Fibroblast of skin of abdomen (primary cell): ENCODE data around the gene LRIG1.
"Not testable (repeated sequence)": the region's sequence is repeated elsewhere in the genome, so short reads cannot be mapped to it uniquely, and the experiment has no call there.

Source experiments
- DNase-seq: peaks from one replicate; pipeline ENCODE4 v3.0.0-alpha.2; 2013

Gene LRIG1

DNA sequence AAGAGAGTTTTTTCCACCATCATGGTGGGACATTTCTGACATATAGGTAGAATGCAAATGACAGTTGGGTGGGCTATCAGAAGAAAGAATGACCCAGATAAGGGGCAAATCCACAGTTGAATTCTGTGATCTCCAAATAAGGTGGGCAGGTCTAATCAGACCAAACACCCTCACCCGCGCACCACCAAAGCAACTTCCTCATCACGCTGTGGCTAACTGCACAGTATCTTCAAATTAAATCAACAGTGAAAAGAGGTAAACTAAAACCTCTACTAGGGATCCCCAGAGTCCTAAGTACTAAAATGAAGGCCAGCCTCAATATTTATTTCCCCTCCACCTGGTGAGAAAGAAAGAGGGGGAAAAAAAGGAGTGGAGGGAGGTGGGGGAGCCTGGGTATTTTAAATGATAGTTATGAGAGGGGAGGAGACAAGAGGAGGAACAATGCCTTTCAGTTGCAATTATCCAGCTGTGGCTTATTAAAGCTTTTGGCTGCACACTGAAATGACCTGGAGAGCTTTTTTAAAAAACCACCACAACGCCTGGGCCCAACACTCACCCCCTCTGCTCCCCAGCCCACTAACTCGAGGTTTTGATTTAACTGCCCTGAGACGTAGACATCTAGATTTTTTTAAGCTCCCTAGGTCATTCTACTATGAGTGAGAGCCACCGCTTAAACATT, 61.0 kb downstream of the LRIG1 start:
- no peak for DNase-seq

DNA sequence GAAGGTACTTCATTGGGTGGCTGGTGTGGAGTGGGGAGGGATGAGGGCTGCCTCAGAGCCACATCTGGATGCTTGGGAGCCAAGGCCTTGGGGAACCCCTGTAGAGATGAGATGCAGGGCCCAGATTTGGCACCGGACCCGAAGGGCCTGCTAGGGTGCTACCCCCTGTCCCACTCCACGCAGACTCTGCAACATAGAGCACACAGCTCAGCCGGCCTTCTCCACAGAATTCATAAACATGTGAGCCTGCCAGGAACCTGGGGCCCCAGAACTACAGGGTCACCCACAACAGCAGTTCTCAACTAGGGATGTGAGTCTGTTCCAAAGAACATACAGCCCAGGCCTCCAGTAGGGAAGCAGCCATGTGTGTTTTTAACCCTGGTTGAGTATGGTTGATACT, 62.8 kb downstream of the LRIG1 start:
- DNase-seq, result no peak

DNA sequence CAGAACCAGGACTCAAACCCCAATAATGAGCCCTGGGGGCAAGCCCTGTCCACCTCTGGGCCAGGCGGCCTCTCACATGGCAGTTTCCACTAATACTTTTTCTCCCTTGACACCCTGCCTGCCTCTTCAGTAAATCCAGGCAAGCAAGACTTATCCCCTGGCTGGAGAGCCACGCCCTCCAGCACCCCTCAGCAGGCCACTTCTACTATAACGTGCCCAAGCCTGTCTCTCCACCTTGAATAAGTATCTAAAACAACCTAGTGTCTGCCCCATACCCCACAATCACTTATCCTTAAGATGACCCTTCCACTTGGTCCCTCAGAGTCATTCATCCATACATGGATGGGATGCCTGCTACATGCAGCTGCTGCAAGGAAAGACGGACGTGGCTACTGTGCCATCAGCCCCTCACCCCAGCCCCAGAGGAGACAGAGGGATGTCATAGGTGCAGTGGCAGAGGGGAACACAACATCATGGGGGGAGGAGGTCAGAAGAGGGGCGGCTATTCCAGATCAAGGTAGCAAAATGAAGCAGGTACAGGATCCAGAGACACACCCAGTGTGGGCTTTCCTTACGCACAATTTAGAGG, 63.4 kb downstream of the LRIG1 start:
- DNase-seq, result no peak

DNA sequence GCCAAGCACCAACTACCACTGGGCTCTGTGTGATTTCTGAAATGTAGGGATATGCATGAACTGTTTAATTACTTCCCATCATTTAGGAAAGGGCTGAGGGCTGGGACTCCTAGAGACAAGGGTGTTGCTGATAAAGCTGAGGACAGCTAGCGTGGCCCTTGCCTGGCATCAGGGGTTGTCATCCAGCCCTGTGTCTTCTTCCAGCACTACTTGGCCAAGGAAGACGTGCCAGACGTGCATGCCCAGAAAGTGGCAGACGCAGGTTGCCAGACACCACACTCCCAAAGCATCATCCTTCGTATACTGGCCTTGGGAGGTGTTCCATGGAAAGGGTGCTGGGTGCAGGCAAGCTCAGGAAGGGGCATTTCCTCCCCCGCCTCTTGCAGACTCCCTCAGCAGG, 64.8 kb downstream of the LRIG1 start:
- no peak for DNase-seq

DNA sequence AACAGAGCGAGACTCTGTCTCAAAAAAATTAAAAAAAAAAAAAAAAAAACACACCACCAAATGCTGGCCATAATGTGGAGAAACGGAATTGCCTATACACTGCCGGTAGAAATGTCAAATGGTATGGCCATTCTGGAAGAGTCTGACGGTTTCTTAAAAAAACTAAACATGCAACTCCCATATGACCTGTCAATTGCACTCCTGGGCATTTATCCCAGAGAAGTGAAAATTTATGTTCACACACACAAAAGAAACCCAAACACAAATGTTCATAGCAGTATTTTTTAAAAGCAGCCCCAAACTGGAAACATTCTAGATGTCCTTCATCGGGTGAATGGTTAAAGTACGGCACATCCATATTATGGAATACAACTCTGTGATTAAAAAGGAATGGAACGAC, 66.1 kb downstream of the LRIG1 start:
- DNase-seq, result no peak

DNA sequence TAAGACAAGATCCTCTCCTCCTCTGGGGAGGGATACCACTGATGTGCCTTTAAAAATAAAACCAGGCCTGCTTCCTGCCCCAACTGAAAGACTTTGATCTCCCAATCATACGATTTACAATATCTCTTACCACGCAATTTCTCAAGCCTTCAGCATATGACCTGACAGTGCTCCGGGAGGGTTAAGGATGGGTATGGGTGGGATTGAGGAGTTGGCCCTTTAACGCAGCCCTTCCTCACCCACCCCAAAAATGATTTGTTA, 67.4 kb downstream of the LRIG1 start:
- DNase-seq, result no peak

DNA sequence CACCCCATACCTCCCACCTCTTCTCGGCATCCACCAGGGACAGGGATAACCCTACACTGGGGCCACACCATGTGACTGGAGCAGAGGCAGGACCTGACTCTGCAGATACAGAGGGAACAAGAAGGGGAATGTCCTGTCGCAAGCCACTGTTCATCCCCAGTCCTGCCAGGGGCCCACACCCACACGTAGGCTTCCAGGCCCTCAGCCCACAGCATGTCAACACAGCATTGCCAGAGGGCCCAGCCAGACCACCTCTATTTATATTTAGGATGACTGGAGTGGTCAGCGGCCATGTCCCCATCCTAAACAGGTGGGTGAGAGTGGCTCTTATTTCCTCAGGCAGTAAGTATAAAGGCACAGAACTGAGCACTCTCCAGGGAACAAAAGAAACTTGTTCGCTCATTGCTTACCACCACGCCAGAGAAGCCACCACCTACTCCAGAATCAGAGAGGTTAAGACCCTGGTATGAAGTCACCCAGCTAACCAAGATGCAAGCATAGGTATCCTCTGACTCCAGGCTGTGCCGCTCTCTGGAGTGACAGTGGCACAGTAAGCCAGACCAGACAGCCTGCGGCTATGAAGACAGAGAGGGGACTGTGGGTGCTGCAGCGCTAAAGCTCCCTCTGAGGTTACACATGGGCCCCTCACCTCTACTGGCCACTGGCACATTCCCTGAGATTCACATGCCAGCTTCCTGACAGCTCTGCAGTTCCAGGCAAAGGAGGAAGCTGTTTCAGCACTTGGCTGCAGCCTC, 67.9 kb downstream of the LRIG1 start:
- no peak for DNase-seq

DNA sequence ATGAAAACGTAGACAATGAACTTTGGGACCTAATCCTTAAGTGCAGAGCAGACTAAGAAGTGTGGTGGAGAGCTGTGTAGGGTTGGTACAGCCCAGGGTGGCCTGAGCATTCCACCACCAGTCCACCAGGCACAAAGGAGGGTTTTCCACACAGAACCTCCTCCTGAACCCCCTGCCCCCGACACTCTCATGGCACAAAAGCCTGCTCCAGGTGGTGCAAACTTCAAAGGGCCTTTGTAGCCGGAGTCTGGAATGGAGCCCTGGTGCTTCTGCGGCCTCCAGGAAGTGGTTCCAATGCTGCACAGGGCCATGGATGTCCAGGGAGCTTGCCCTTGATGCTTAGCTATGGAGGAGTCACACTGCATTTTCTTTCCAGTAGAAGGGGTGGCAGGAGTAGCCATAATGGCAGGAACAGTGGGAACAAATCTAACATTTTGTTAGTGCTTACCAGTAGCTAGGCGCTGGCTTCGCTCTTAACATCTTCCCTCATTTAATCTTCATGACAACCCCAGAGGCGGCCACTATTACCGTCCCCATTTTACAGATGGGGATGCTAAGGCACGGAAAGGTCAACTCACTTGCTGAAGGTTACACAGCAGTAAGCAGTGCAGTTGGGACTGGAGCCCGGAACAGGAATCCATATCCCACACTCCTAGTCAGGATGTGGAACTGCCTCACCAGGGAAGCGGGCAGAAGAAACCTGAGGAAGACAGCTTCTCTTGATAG, 68.6 kb downstream of the LRIG1 start:
- no peak for DNase-seq

DNA sequence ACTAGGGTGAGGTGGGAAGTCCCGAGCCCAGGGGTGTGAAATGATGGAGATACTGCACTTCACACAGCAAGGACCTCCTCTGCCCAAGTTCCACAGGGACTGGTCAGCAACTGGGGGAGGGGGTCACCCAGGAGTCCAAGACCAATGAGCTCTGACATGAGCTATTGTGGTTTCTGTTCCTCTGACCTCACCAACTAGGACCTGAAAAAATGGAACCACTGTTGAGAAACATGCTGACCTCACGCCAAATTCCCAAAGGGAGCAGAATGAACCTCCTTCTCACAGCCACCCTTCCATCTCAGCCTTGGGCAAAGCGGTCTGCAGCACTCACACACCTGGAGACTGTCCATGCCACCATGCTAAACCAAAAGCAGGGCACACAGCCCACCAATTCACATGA, 69.3 kb downstream of the LRIG1 start:
- DNase-seq, result peak; percentile 58

DNA sequence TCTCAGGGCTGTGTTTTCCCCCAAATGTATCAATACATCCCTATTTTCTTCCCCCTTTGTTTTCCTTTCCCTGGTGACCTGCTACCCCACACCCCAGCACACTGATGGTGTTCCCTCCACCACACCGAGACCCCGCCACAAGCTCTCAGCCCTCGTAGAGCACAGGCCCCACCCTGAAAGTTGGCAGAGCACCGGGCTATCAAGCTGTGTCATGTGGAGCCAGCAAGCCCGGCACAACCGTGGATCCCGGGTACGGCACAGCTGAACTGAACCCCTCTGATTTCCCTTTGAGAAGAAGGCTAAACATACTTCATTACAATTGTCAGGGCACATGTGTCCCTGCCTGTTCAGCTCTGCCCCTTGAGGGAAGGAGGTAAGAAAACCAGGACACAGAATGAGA, 69.9 kb downstream of the LRIG1 start:
- no peak for DNase-seq

DNA sequence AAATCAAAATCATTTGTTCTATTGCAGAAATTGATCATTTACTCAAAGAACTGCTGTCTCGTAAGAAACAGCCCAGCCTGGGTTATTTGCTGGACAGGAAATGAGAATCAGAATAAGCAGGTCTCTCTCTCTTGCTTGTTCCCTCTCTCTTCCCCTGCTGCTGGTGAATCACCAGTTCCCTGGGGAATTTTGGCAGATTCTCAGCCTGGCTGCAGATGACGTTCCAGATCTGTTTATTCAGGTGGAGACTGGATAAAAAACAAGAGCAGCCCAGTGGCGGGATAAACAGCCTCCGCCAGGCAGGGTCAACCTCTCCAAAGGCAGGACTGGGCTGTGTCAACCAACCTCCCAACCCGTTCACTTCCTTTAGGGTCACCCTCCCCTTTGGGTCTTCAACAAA, 72.1 kb downstream of the LRIG1 start:
- DNase-seq, result peak; percentile 99

DNA sequence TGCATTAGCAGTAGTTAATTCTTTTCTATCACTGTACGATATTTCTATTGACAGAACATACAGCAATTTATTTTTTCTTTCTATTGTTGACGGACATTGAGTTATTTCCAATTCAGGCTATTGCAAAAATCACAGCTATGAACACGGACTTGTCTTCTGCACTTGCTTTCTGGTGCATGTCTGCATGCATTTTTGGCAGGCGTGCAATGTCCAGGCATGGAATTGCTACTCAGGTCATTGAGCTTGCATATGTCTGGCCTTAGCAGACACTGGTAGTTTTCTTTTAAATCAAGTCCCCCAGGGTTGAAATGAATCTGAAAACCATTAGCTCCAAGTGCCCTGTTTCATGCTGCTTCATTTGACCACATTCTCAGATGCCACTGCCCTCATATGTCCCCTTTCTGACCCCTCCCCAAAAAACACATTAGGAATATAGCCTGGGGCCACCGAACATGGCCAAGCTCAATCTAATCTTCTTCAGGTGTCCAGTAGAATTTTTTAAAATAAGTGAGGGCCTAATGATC, 72.8 kb downstream of the LRIG1 start:
- no peak for DNase-seq

DNA sequence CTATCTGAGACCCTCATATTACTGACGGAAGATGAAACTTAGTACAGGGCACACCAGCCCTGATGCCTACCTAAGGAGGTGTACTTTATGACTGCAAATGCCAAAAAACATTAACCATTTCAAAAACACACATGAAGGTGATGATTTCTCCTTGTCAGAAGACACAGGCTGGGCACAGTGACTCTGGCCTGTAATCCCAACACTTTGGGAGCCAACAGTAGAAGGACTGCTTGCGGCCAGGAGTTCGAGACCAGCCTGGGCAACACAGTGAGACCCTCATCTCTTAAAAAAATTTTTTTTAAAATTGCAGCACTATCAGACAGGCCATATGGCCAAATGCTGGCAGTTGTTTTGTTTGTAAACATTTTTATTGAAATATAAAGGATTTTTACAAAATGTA, 73.5 kb downstream of the LRIG1 start:
- DNase-seq, result no peak

DNA sequence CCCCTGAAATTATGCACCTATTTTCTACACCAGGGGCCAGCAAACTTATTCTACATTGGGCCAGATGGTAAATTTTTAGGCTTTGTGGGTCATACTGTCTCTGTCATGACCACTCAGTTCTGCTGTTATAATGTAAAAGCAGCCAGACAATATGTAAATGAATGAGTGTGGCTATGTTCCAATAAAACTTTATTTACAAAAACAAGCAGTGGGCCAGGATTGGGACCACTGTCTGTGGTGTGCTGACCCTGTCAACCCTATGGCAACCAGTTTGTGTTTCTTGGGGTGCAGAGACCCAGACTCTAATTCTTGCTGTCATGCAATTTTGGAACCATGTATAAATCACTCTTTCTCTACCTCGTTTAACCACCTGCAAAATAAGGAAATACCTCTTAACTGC, 74.7 kb downstream of the LRIG1 start:
- no peak for DNase-seq

DNA sequence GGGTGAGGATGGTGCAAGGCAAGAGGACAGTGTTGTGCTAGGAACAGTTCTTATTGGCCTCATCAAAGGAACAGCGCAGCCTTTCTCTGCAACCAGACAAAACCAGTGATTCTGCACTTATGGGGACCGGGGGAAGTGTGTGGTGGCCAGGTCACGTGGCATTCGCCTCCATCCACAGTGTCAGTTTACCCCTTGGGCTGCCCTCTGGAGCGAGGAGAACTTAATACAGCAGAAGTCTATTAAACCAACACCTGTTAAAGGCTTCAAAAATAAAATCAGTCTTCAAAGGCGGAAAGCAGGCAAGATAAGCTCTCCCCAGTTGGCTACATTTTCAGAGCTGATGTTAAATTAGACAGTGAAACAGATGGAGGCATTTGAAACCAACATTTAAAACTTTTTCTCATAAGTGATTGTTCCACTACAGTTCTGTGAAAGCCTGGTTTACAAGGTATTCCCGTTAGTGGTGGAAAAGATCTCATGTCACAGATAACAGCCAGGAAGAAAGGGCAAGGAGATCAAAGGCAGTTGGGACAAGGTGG, 75.2 kb downstream of the LRIG1 start:
- DNase-seq, result no peak

DNA sequence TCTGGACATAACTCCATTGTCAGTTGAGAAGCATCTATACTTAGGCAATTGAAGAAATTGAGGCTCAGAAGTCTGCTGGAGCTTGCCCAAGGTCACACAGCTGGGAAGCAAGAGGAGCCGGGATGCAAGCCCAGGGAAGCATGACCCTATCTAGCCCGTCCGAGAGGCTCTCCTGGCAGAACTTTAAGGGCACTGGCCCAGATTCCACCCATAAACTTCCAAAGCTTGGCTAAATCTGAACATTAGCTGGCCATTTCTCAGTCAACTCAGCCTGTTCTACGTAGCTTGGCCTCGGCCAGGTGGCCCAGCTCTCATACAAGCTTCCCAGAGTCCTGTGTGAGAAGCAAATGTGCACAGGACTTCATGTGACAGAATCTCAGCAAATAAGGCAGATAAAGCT, 75.8 kb downstream of the LRIG1 start:
- no peak for DNase-seq

DNA sequence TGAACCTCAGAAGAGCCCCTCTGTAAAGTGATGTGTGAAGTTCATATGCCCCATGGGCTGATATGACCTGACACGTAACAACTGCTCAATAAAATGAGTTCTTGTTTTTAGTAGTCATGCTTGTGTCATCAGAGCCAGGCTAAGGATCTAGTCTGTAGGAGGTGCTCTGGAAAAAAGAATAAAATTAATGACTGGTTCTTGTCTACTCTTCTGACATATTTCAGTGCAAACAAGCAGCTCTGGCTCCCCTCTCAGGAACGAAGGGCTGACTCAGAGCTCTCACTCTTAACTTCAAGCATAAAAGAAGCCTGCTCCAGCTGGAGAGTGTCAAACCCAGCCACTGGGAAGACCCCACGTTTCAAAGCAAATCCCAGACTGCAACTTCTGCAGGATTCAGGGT, 77.0 kb downstream of the LRIG1 start:
- DNase-seq, result peak; percentile 91

DNA sequence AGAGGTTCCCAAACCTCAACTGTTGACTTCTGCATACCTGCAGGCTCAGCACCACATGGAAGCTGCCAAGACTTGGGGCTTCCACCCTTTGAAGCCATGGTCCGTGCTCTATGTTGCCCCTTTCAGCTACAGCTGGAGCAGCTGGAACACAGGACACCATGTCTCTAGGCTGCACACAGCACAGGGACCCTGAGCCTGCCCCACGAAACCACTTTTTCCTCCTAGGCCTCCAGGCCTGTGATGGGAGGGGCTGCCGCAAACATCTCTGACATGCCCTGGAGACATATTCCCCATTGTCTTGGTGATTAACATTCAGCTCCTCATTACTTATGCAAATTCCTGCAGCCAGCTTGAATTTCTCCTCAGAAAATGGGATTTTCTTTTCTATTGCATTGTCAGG, 78.9 kb downstream of the LRIG1 start:
- not testable (repeated sequence) for DNase-seq

DNA sequence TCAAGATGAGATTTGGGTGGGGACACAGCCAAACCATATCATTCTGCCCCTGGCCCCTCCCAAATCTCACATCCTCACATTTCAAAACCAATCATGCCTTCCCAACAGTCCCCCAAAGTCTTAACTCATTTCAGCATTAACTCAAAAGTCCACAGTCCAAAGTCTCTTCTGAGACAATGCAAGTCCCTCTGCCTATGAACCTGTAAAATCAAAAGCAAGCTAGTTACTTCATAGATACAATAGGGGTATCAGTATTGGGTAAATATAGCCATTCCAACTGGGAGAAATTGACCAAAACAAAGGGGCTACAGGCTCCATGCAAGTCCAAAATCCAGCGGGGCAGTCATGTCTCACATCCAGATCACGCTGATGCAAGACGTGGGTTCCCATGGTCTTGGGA, 79.7 kb downstream of the LRIG1 start:
- not testable (repeated sequence) for DNase-seq

DNA sequence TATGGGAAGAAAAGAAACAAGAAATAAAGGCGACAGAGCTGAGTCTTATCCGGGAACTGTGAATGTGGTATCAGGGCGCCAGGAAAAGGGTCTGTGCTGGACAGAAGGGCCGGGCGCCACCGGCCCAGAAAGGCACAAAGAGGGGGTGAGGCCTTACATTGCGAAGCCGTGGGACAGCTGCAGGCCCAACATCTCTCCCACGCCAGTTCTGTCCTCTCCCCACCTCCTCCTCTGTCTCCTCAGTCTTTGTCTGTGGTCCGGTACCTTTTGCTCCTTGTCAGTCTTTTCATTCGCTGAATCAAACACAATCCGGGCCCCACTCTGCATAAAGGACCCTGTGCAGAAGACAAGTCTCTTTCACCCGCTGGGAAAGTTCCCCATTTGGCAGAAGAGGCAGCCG, 81.8 kb downstream of the LRIG1 start:
- no peak for DNase-seq

DNA sequence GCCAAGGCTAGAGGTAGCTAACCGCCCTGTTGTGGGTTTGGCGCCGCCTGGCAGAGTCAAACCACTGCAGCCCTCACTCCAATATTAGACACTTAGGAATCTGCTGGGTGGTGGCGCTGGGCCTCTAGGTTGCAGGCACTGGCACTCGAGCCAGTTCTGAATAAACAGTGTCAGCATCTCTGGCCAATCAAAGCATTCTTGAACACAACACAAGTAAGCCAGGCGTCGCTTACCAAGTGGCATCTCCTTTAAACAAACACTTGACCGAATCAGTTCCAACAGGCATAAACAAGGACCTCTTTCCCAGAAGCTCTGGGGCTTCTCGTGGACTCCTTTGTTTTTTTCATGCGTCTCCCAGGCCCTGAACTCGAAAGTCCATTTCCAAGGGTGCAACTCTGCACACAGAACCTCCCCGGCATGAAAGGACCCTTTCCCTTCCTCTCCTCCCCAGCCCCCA, 82.3 kb downstream of the LRIG1 start:
- DNase-seq, result no peak

DNA sequence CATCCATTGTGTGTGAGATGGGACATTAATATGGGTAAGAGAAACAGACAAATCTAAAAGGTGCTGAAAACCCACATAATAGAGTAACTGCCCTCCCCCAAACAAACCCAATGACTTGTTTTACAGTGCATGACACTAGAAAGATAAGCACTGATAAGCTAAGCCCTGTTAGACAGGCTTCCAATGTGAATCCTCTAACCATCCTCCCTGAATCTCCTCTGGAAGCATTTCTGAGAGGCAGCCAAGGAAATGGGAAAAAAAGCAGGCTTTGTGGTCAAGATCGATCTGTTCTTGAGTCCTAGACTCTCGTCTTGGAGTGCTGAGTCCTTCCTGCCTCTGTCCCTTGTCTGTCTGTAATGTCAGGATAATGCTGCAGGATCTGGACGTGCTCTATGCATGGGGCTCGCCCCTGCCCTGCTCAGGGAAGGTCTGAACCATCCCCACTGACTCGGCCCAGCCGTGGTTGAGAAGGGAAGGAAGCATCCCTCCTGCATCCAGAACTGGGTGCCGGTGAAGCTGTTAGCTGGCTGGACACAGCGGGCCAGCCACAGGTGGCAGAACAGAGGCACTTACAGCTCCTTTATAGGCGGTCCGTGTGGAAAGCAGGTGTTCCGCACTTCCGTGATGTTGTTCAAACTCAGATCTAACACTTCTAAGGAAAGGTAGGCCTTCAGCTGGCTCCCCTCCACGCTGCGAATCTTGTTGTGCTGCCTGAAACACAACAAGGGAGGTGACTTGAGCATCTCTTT, 84.1 kb downstream of the LRIG1 start:
- DNase-seq, result peak; percentile 50
